Panc1 (cell line): ENCODE results near the gene SLC6A15. TPM values are rescaled to one million over a fixed set of nuclear protein-coding genes. Genes with fewer than 3 reads are reported as not detected.

Experiments used
- ATAC-seq: fragments of 200-7000 bp; cut with Tn5 transposase; 2 replicates; pipeline ENCODE4 v1.9.1; 2020; ENCODE audit warnings: mild to moderate bottlenecking, moderate library complexity
- BruUV-seq: library from RNA; stranded (reverse); fragments of 400-500 nt; replicated peaks from 2 replicates; lab custom pipeline; 2021; lab: Mats Ljungman, UMichigan
- CTCF ChIA-PET: fragments of 300-600 bp; sonication (Branson Sonifier 250); formaldehyde crosslinking; loops from one replicate; lab custom pipeline; 2022; ENCODE audit warnings: antibody characterized with exemption; lab: Charles Lee
- POLR2A ChIA-PET: fragments of 300-600 bp; sonication (Branson Sonifier 250); formaldehyde crosslinking; loops from one replicate; lab custom pipeline; 2022; ENCODE audit warnings: antibody characterized with exemption; lab: Charles Lee
- DNase-seq: peaks from one replicate; pipeline ENCODE4 v3.0.0-alpha.2; 2010; ENCODE audit warnings: low read depth, low spot score
- H3K27ac ChIP-seq: 2 replicates; pipeline ENCODE4 v1.5.1; 2011; ENCODE audit warnings: mild to moderate bottlenecking, low read length, inconsistent platforms
- H3K27me3 ChIP-seq: fragments of 200-500 bp; sonication (Bioruptor generic); 2 replicates; pipeline ENCODE4 v1.6.0; 2014; ENCODE audit warnings: low read length, inconsistent platforms; ENCODE audit not compliant: control insufficient read depth, insufficient read depth
- H3K36me3 ChIP-seq: fragments of 200-500 bp; sonication (Bioruptor generic); 2 replicates; pipeline ENCODE4 v1.5.1; 2014; ENCODE audit warnings: inconsistent platforms, mild to moderate bottlenecking, low read length, moderate library complexity; ENCODE audit not compliant: control insufficient read depth, insufficient read depth
- H3K4me1 ChIP-seq: 2 replicates; pipeline ENCODE4 v1.5.1; 2011; ENCODE audit warnings: inconsistent platforms, mild to moderate bottlenecking, low read length, moderate library complexity; ENCODE audit not compliant: control insufficient read depth, insufficient read depth
- H3K4me3 ChIP-seq, 2 experiments: 2 replicates each; pipeline ENCODE4 v1.5.1; 2011 to 2012; ENCODE audit warnings: low read depth in 2 of 2, low read length in 2 of 2, mild to moderate bottlenecking in 2 of 2, inconsistent platforms in 1 of 2, moderate library complexity in 1 of 2
- H3K9me3 ChIP-seq: fragments of 200-500 bp; sonication (Bioruptor generic); 2 replicates; pipeline ENCODE4 v1.5.1; 2014; ENCODE audit warnings: low read depth, mild to moderate bottlenecking, inconsistent platforms, low read length, moderate library complexity; ENCODE audit not compliant: control insufficient read depth, insufficient read depth
- POLR2AphosphoS5 ChIP-seq: IDR thresholded peaks from 2 replicates; pipeline ENCODE4 v1.6.1; 2012; ENCODE audit warnings: mild to moderate bottlenecking, low read depth, low read length, moderate library complexity
- REST ChIP-seq, 2 experiments: IDR thresholded peaks; 2 replicates each; pipeline ENCODE4 v1.6.1; 2011 to 2012; ENCODE audit warnings: low read depth in 2 of 2, control low read depth in 1 of 2, low read length in 1 of 2, mild to moderate bottlenecking in 1 of 2, moderate library complexity in 1 of 2; ENCODE audit not compliant: insufficient read depth in 1 of 2
- SIN3A ChIP-seq: IDR thresholded peaks from 2 replicates; pipeline ENCODE4 v1.6.1; 2012; ENCODE audit warnings: low read depth, mild to moderate bottlenecking, low read length, moderate library complexity, borderline replicate concordance; ENCODE audit not compliant: insufficient read depth
- TCF7L2 ChIP-seq: IDR thresholded peaks from 2 replicates; pipeline ENCODE4 v1.6.1; 2011; ENCODE audit warnings: mild to moderate bottlenecking, low read depth, low read length, inconsistent platforms
- in situ Hi-C: cut with HindIII; loops from 2 replicates; pipeline ENCODE4 v1.10.0; 2016; ENCODE audit warnings: low sequenced_read_pairs, low pct_unique_long_range_greater_than_20kb
- intact Hi-C: fragments of 100-400 bp; cut with micrococcal nuclease; formaldehyde crosslinking; loops from one replicate; pipeline ENCODE4 v1.10.0; 2022; ENCODE audit not compliant: unreplicated experiment
- total RNA-seq: library from RNA; stranded (reverse); gene quantifications from one replicate; pipeline ENCODE4 v1.2.1, GENCODE V29; 2021; ENCODE audit not compliant: unreplicated experiment
- TF ChIP-seq, protein P1 (sequence below): fragments of 450-650 bp; IDR thresholded peaks from 2 replicates; pipeline ENCODE4 v1.5.1; 2017; ENCODE audit warnings: mild to moderate bottlenecking

Gene SLC6A15
- total RNA-seq, 1 experiment from 2014 or later: 0.36 TPM

- TF ChIP-seq POLR2AphosphoS5 (no peak), SIN3A (no peak), REST (IDR thresholded peaks at IDR 0.05; ENCODE audit: insufficient read depth in 1 of 2, low read depth in 2 of 2, low read length in 1 of 2) (no peak), TCF7L2 (no peak)
- TF ChIP-seq, protein P1, sequence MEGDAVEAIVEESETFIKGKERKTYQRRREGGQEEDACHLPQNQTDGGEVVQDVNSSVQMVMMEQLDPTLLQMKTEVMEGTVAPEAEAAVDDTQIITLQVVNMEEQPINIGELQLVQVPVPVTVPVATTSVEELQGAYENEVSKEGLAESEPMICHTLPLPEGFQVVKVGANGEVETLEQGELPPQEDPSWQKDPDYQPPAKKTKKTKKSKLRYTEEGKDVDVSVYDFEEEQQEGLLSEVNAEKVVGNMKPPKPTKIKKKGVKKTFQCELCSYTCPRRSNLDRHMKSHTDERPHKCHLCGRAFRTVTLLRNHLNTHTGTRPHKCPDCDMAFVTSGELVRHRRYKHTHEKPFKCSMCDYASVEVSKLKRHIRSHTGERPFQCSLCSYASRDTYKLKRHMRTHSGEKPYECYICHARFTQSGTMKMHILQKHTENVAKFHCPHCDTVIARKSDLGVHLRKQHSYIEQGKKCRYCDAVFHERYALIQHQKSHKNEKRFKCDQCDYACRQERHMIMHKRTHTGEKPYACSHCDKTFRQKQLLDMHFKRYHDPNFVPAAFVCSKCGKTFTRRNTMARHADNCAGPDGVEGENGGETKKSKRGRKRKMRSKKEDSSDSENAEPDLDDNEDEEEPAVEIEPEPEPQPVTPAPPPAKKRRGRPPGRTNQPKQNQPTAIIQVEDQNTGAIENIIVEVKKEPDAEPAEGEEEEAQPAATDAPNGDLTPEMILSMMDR: no peak
- DNase-seq (no peak), ATAC-seq (no peak)
- Histone ChIP-seq H3K36me3 (no peaks in the 10 kb centered on the region), H3K4me1 (no peaks in the 10 kb centered on the region), H3K27me3 (no peaks in the 10 kb centered on the region), H3K9me3 (no peaks in the 10 kb centered on the region), H3K4me3 (no peak overlapping the region), H3K27ac (no peak overlapping the region)
- POLR2A ChIA-PET: no interaction called here
- intact Hi-C loops: loop anchor here (10.0 kb wide), 1 partner anchor 337 kb away; no protein-coding TSS in a partner anchor
- CTCF ChIA-PET: no interaction called here
- BruUV-seq: no TSS peak
- in situ Hi-C loops: no loop called here
Observed at GRCh38 chr12:84841591-84841990, 71.0 kb downstream of the SLC6A15 start.

- no peak for DNase-seq
- ChIA-PET CTCF (no interaction called here), POLR2A (no interaction called here)
- no peaks in the 10 kb centered on the region for H3K4me1 ChIP-seq
- H3K9me3 ChIP-seq: no peaks in the 10 kb centered on the region
- in situ Hi-C loops: no loop called here
- H3K36me3 ChIP-seq: no peaks in the 10 kb centered on the region
- H3K4me3 ChIP-seq: no peak overlapping the region
- TF ChIP-seq TCF7L2 (no peak), SIN3A (no peak)
- no peak overlapping the region for H3K27ac ChIP-seq
- BruUV-seq: no TSS peak
- H3K27me3 ChIP-seq: no peaks in the 10 kb centered on the region
- intact Hi-C loops: loop anchor here (10.0 kb wide), 1 partner anchor 336 kb away; no protein-coding TSS in a partner anchor
- no peak for ATAC-seq
Observed at GRCh38 chr12:84840356-84840755, 72.2 kb downstream of the SLC6A15 start.

DNA sequence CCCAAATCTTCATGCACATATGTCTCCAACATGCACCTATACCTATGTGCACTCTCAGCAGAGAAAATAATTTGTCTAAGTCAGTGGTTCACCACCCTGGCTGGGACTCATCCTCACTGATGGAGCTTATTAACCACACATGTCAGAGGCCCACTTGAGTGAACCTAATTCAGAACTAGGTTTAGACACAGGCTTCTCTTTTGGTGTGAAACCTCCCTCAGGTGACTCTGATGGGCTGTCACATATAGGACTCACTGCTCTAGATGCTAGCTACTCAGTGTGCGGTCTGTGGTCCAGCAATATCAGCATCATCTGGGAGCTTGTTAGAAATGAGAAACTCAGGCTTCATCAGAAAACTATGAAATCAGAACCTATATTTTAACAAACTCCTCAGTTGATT, 85.7 kb downstream of the SLC6A15 start:
- ATAC-seq (no peak), DNase-seq (no peak)
- no TSS peak for BruUV-seq
- intact Hi-C loops (no loop called here), in situ Hi-C loops (no loop called here)
- no peak overlapping the region for H3K4me3 ChIP-seq
- ChIA-PET POLR2A (no interaction called here), CTCF (no interaction called here)
- H3K9me3 ChIP-seq: no peaks in the 10 kb centered on the region
- no peaks in the 10 kb centered on the region for H3K36me3 ChIP-seq
- H3K27me3 ChIP-seq: no peaks in the 10 kb centered on the region
- TF ChIP-seq, protein P1: no peak
- no peak for TF ChIP-seq TCF7L2
- TF ChIP-seq REST (IDR thresholded peaks at IDR 0.05; ENCODE audit: insufficient read depth in 1 of 2, low read depth in 2 of 2, low read length in 1 of 2): no peak
- no peak for TF ChIP-seq SIN3A
- TF ChIP-seq POLR2AphosphoS5: no peak
- H3K27ac ChIP-seq: no peak overlapping the region
- H3K4me1 ChIP-seq: no peaks in the 10 kb centered on the region
